Hepatocyte (in vitro differentiated cells): ENCODE data around the gene MBP. TPM values are rescaled to one million over a fixed set of nuclear protein-coding genes. Genes with fewer than 3 reads are reported as not detected.
"Not testable (repeated sequence)": the region's sequence is repeated elsewhere in the genome, so short reads cannot be mapped to it uniquely, and the experiment has no call there.

Experiments
- DNase-seq: peaks from one replicate; pipeline ENCODE4 v3.0.0-alpha.2; 2016; ENCODE audit warnings: low spot score
- H2AFZ ChIP-seq: fragments of 200-600 bp; sonication (generic); 2 replicates; pipeline ENCODE4 v1.6.0; 2016; ENCODE audit warnings: antibody characterized with exemption, mild to moderate bottlenecking
- H3K27ac ChIP-seq: fragments of 200-600 bp; sonication (generic); 2 replicates; pipeline ENCODE4 v1.5.1; 2016; ENCODE audit warnings: mild to moderate bottlenecking
- H3K27me3 ChIP-seq: fragments of 200-600 bp; sonication (generic); 2 replicates; pipeline ENCODE4 v1.6.1; 2016
- H3K36me3 ChIP-seq: fragments of 200-600 bp; sonication (generic); replicated peaks from 2 replicates; pipeline ENCODE4 v1.5.1; 2016; ENCODE audit warnings: low read depth; ENCODE audit not compliant: insufficient read depth
- H3K4me1 ChIP-seq: fragments of 200-600 bp; sonication (generic); 2 replicates; pipeline ENCODE4 v1.5.1; 2016; ENCODE audit warnings: mild to moderate bottlenecking, moderate library complexity; ENCODE audit not compliant: insufficient read depth
- H3K4me2 ChIP-seq: fragments of 200-600 bp; sonication (generic); 2 replicates; pipeline ENCODE4 v1.6.0; 2016
- H3K4me3 ChIP-seq: fragments of 200-600 bp; sonication (generic); 2 replicates; pipeline ENCODE4 v1.5.1; 2016; ENCODE audit warnings: mild to moderate bottlenecking
- H3K79me2 ChIP-seq: fragments of 200-600 bp; sonication (generic); 2 replicates; pipeline ENCODE4 v1.6.0; 2017; ENCODE audit warnings: mild to moderate bottlenecking
- H3K9me2 ChIP-seq: fragments of 200-600 bp; sonication (generic); replicated peaks from 2 replicates; pipeline ENCODE4 v1.6.0; 2017; ENCODE audit warnings: mild to moderate bottlenecking; ENCODE audit not compliant: insufficient read depth
- H3K9me3 ChIP-seq: fragments of 200-600 bp; sonication (generic); 2 replicates; pipeline ENCODE4 v1.5.1; 2016; ENCODE audit warnings: low read depth, mild to moderate bottlenecking
- H4K20me1 ChIP-seq: fragments of 200-600 bp; sonication (generic); 2 replicates; pipeline ENCODE4 v1.6.0; 2016; ENCODE audit warnings: mild to moderate bottlenecking; ENCODE audit not compliant: insufficient read depth, poor library complexity, severe bottlenecking
- EZH2 ChIP-seq: fragments of 200-600 bp; sonication (generic); IDR thresholded peaks from 2 replicates; pipeline ENCODE4 v1.6.1; 2016; ENCODE audit warnings: antibody characterized with exemption, mild to moderate bottlenecking, borderline replicate concordance
- EZH2phosphoT487 ChIP-seq: fragments of 200-600 bp; sonication (generic); IDR thresholded peaks from one replicate; pipeline ENCODE4 v1.6.1; 2018; ENCODE audit warnings: antibody characterized with exemption, mild to moderate bottlenecking, low read depth, moderate library complexity; ENCODE audit not compliant: unreplicated experiment, severe bottlenecking
- WGBS: methylation state at CpG from one replicate; pipeline ENCODE4 v1.1.6; 2016; ENCODE audit warnings: low lambda C conversion rate; ENCODE audit errors: missing lambda C conversion rate; 5-methylcytosine and 5-hydroxymethylcytosine counted together
- polyA plus RNA-seq: library from polyadenylated mRNA; unstranded; fragments of >200 nt; fragmentation: Nextera tagmentation; extraction: Ambion mirVana; gene quantifications from 2 replicates; pipeline ENCODE4 v1.2.1, GENCODE V29; 2016
- total RNA-seq: library from RNA; depleted of rRNA; stranded (reverse); fragments of >200 nt; gene quantifications from 2 replicates; pipeline ENCODE4 v1.2.3, GENCODE V29; 2014
- TF ChIP-seq, protein P1 (sequence below): fragments of 200-600 bp; sonication (generic); IDR thresholded peaks from 2 replicates; pipeline ENCODE4 v1.5.1; 2016; ENCODE audit warnings: antibody characterized with exemption, mild to moderate bottlenecking; ENCODE audit not compliant: poor library complexity

Gene MBP
- total and polyA plus RNA-seq, 2 experiments from 2014 or later: 21.6 to 22.1 TPM

DNA sequence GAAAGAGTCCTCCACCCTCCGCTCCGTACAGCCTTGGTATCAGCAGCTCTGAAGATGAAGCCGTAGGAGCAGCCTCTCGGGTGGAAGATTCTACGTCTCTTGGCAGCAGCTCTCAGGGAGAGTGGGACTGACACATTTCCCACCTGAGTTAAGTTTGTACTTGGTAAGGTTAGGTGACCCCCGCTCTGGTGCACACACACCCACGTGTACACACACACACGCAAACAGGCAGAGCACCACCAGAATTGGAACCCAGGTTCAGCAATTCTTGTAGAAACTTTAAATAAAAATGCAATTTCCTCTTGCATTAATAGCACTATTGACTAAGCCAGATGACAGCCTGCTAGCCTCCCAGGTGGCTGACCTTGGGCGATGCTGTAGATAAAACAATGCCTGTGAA lies 111.5 kb downstream of the MBP start:
- H3K79me2 ChIP-seq: no peaks in the 10 kb centered on the region
- no peaks in the 10 kb centered on the region for H3K9me3 ChIP-seq
- no peaks in the 10 kb centered on the region for H3K4me1 ChIP-seq
- no peak overlapping the region for H3K27ac ChIP-seq
- H3K27me3 ChIP-seq: no peaks in the 10 kb centered on the region
- no peak overlapping the region for H2AFZ ChIP-seq
- no peak for DNase-seq
- H4K20me1 ChIP-seq: no peaks in the 10 kb centered on the region
- 92% methylated on average over 9 of the region's 9 CpGs for WGBS
- no peaks in the 10 kb centered on the region for H3K9me2 ChIP-seq
- no peak overlapping the region for H3K4me2 ChIP-seq
- TF ChIP-seq EZH2phosphoT487: no peak
- no peak for TF ChIP-seq EZH2
- TF ChIP-seq, protein P1, sequence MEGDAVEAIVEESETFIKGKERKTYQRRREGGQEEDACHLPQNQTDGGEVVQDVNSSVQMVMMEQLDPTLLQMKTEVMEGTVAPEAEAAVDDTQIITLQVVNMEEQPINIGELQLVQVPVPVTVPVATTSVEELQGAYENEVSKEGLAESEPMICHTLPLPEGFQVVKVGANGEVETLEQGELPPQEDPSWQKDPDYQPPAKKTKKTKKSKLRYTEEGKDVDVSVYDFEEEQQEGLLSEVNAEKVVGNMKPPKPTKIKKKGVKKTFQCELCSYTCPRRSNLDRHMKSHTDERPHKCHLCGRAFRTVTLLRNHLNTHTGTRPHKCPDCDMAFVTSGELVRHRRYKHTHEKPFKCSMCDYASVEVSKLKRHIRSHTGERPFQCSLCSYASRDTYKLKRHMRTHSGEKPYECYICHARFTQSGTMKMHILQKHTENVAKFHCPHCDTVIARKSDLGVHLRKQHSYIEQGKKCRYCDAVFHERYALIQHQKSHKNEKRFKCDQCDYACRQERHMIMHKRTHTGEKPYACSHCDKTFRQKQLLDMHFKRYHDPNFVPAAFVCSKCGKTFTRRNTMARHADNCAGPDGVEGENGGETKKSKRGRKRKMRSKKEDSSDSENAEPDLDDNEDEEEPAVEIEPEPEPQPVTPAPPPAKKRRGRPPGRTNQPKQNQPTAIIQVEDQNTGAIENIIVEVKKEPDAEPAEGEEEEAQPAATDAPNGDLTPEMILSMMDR: no peak
- no peak overlapping the region for H3K4me3 ChIP-seq
- no peaks in the 10 kb centered on the region for H3K36me3 ChIP-seq

DNA sequence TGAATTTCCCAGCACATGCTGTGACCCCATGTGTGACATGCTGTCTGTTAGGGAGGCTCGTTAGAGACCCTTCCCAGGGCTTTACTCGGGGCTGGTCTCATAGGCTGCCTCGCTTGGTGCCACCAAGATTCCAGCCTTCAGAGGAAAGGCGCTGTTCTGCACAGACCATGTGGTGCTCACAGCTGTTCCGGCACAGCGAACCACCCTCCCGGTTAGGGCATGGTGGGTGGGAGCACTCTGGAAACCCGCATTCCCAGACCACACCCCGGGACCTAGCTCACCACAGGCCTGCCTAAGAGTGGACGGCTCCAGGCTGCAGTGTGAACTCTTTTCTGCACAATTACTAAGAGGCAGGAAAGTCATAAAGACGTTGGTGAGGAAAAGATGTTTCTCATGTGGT lies 112.0 kb downstream of the MBP start:
- Histone ChIP-seq H4K20me1 (no peaks in the 10 kb centered on the region), H3K36me3 (no peaks in the 10 kb centered on the region), H3K79me2 (no peaks in the 10 kb centered on the region), H3K27ac (no peak overlapping the region), H3K4me2 (no peak overlapping the region), H3K27me3 (no peaks in the 10 kb centered on the region), H3K4me3 (no peak overlapping the region), H3K9me3 (no peaks in the 10 kb centered on the region), H3K9me2 (no peaks in the 10 kb centered on the region), H2AFZ (no peak overlapping the region), H3K4me1 (no peaks in the 10 kb centered on the region)
- DNase-seq: no peak
- TF ChIP-seq, protein P1: no peak
- TF ChIP-seq EZH2phosphoT487 (no peak), EZH2 (no peak)
- WGBS: 90% methylated on average over 11 of the region's 11 CpGs

DNA sequence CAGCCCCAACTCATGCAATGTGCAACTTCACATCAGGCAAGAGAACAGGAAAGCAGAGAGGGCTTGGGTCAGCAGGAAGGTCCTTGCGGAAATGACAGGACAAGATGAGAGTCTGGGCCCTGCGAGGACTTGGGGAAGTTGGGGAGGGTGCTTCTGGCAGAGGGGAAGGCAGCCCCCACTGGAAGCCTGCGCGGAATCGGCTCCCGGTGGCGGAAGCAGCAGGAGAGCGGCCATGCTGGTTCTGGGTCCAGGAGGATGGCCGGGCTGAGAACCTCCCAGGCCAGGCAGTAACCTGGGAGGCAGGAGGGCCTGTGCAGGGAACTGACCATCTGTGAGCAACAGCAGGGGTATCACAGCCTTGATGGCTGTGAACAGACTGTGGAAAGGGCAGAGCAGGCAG lies 112.9 kb downstream of the MBP start:
- H3K27ac ChIP-seq: no peak overlapping the region
- no peaks in the 10 kb centered on the region for H3K27me3 ChIP-seq
- TF ChIP-seq EZH2 (no peak), EZH2phosphoT487 (no peak)
- TF ChIP-seq, protein P1: no peak
- 92% methylated on average over 9 of the region's 9 CpGs for WGBS
- no peaks in the 10 kb centered on the region for H3K36me3 ChIP-seq
- no peaks in the 10 kb centered on the region for H3K9me2 ChIP-seq
- no peaks in the 10 kb centered on the region for H3K79me2 ChIP-seq
- no peaks in the 10 kb centered on the region for H3K4me1 ChIP-seq
- no peaks in the 10 kb centered on the region for H4K20me1 ChIP-seq
- no peak overlapping the region for H3K4me2 ChIP-seq
- H3K4me3 ChIP-seq: no peak overlapping the region
- no peaks in the 10 kb centered on the region for H3K9me3 ChIP-seq
- no peak overlapping the region for H2AFZ ChIP-seq
- no peak for DNase-seq

DNA sequence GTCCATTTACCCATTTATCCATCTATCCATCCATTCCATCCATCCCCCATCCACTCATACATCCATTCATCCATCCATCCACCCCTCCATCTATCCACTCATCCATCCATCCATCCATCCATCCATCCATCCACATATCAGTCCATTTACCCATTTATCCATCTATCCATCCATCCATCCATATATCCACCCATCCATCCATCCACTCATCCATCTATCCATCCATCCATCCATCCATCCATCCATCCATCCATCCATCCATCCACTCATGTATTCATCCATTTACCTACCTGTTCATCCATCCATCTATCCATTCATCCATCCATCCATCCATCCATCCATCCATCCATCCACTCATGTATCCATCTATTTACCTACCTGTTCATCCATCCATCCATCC lies 113.9 kb downstream of the MBP start:
- H3K27ac ChIP-seq, DNase-seq, H3K9me2 ChIP-seq, H3K4me1 ChIP-seq, H3K36me3 ChIP-seq, H4K20me1 ChIP-seq, H3K9me3 ChIP-seq, H2AFZ ChIP-seq, H3K27me3 ChIP-seq, H3K79me2 ChIP-seq, H3K4me2 ChIP-seq, H3K4me3 ChIP-seq: not testable (repeated sequence)
